ENCODE measurements around the gene CAPN5.

GRCh38 chr11:77136784-77137420 is 70.1 kb downstream of the CAPN5 start:
- TF ChIP-seq CTCF (conservative IDR thresholded peaks at IDR 0.05) (no peak), ZFX (IDR thresholded peaks at IDR 0.05) (0 out of 2 replicates have a peak, but pooled peaks have one; percentile 16)
